Liver (tissue), 9 donors: Measurements from ENCODE around the gene EIPR1. TPM values are rescaled to one million over a fixed set of nuclear protein-coding genes. Genes with fewer than 3 reads are reported as not detected.

Experiments
- DNase-seq: peaks from one replicate; pipeline ENCODE4 v3.0.0-alpha.2; 2017; ENCODE audit warnings: low spot score
- H3K27ac ChIP-seq, 2 donors: one replicate each; pipeline ENCODE4 v1.7.0; 2013; ENCODE audit warnings: inconsistent platforms in 2 of 2, low read length in 2 of 2, control low read depth in 1 of 2, low read depth in 1 of 2, mild to moderate bottlenecking in 1 of 2
- H3K27me3 ChIP-seq, 4 donors: one replicate each; pipeline versions ENCODE4 v1.6.1 to v1.7.0; 2013; ENCODE audit warnings: low read length in 3 of 4, inconsistent platforms in 1 of 4, mild to moderate bottlenecking in 1 of 4, moderate library complexity in 1 of 4; ENCODE audit not compliant: control insufficient read depth in 4 of 4, insufficient read depth in 4 of 4
- H3K36me3 ChIP-seq, 4 donors: one replicate each; pipeline versions ENCODE4 v1.6.1 to v1.7.0; 2013; ENCODE audit warnings: low read length in 3 of 4, mild to moderate bottlenecking in 3 of 4, low read depth in 1 of 4, moderate library complexity in 1 of 4; ENCODE audit not compliant: control insufficient read depth in 4 of 4, insufficient read depth in 3 of 4
- H3K4me1 ChIP-seq, 4 donors: one replicate each; pipeline versions ENCODE4 v1.6.1 to v1.7.0; 2013; ENCODE audit warnings: low read length in 3 of 4, mild to moderate bottlenecking in 3 of 4, moderate library complexity in 1 of 4; ENCODE audit not compliant: control insufficient read depth in 4 of 4, insufficient read depth in 4 of 4
- H3K4me3 ChIP-seq, 3 donors: one replicate each; pipeline versions ENCODE4 v1.6.1 to v1.7.0; 2013; ENCODE audit warnings: low read length in 3 of 3, control low read depth in 1 of 3, low read depth in 1 of 3, mild to moderate bottlenecking in 1 of 3
- H3K9ac ChIP-seq, 2 donors: one replicate each; pipeline ENCODE4 v1.7.0; 2013; ENCODE audit warnings: low read length in 2 of 2, mild to moderate bottlenecking in 2 of 2, moderate library complexity in 2 of 2, control low read depth in 1 of 2, low read depth in 1 of 2
- H3K9me3 ChIP-seq, 4 donors: one replicate each; pipeline versions ENCODE4 v1.6.1 to v1.7.0; 2013; ENCODE audit warnings: low read length in 3 of 4; ENCODE audit not compliant: control insufficient read depth in 4 of 4
- ATF3 ChIP-seq: IDR thresholded peaks from 2 replicates; pipeline ENCODE4 v1.6.1; 2016; ENCODE audit warnings: antibody characterized with exemption
- CTCF ChIP-seq: fragments of 150-350 bp; IDR thresholded peaks from 2 replicates; pipeline ENCODE4 v1.5.1; 2017; ENCODE audit warnings: improper control_type of control experiment, low read depth, low read length; ENCODE audit not compliant: missing input control
- EGR1 ChIP-seq, 2 donors: IDR thresholded peaks; 2 replicates each; pipeline ENCODE4 v1.6.1; 2016 to 2018; ENCODE audit warnings: antibody characterized with exemption in 2 of 2, low read depth in 2 of 2
- FOXA1 ChIP-seq: IDR thresholded peaks from 2 replicates; pipeline ENCODE4 v1.6.1; 2016; ENCODE audit warnings: antibody characterized with exemption
- FOXA2 ChIP-seq: IDR thresholded peaks from 2 replicates; pipeline ENCODE4 v1.6.1; 2016; ENCODE audit warnings: antibody characterized with exemption
- GABPA ChIP-seq, 2 donors: IDR thresholded peaks in 1 of 2; conservative IDR thresholded peaks in 1 of 2; 2 replicates each; pipeline ENCODE4 v1.6.1; 2016; ENCODE audit warnings: antibody characterized with exemption in 2 of 2, mild to moderate bottlenecking in 1 of 2, moderate library complexity in 1 of 2
- HNF4A ChIP-seq, 2 donors: conservative IDR thresholded peaks; 2 replicates each; pipeline ENCODE4 v1.6.1; 2016; ENCODE audit warnings: antibody characterized with exemption in 2 of 2, mild to moderate bottlenecking in 2 of 2
- HNF4G ChIP-seq: IDR thresholded peaks from 2 replicates; pipeline ENCODE4 v1.6.1; 2016; ENCODE audit warnings: antibody characterized with exemption
- JUND ChIP-seq, 2 donors: IDR thresholded peaks; 2 replicates each; pipeline ENCODE4 v1.6.1; 2016; ENCODE audit warnings: antibody characterized with exemption in 2 of 2
- MAX ChIP-seq: IDR thresholded peaks from 2 replicates; pipeline ENCODE4 v1.6.1; 2016; ENCODE audit warnings: antibody characterized with exemption
- NR2F2 ChIP-seq: IDR thresholded peaks from 2 replicates; pipeline ENCODE4 v1.6.1; 2016; ENCODE audit warnings: antibody characterized with exemption
- RAD21 ChIP-seq, 2 donors: IDR thresholded peaks; 2 replicates each; pipeline ENCODE4 v1.6.1; 2016; ENCODE audit warnings: antibody characterized with exemption in 2 of 2, mild to moderate bottlenecking in 2 of 2
- REST ChIP-seq: IDR thresholded peaks from 2 replicates; pipeline ENCODE4 v1.6.1; 2016; ENCODE audit warnings: antibody characterized with exemption, mild to moderate bottlenecking
- RXRA ChIP-seq, 2 donors: IDR thresholded peaks; 2 replicates each; pipeline ENCODE4 v1.6.1; 2017 to 2018; ENCODE audit warnings: antibody characterized with exemption in 2 of 2, mild to moderate bottlenecking in 1 of 2
- SP1 ChIP-seq: IDR thresholded peaks from 2 replicates; pipeline ENCODE4 v1.6.1; 2018; ENCODE audit warnings: antibody characterized with exemption, mild to moderate bottlenecking
- TAF1 ChIP-seq: conservative IDR thresholded peaks from 2 replicates; pipeline ENCODE4 v1.6.1; 2016; ENCODE audit warnings: antibody characterized with exemption, mild to moderate bottlenecking
- YY1 ChIP-seq: IDR thresholded peaks from 2 replicates; pipeline ENCODE4 v1.6.1; 2016; ENCODE audit warnings: antibody characterized with exemption, mild to moderate bottlenecking
- ZBTB33 ChIP-seq: IDR thresholded peaks from 2 replicates; pipeline ENCODE4 v1.6.1; 2016; ENCODE audit warnings: antibody characterized with exemption
- WGBS: extraction: QIAGEN DNeasy Blood & Tissue Kit; methylation state at CpG from one replicate; pipeline ENCODE4 v1.1.7; 2013; 5-methylcytosine and 5-hydroxymethylcytosine counted together
- polyA plus RNA-seq, 2 donors: library from polyadenylated mRNA; stranded (reverse) in 1 of 2; unstranded in 1 of 2; fragments of 200-250 nt in 1 of 2; fragments of >200 nt in 1 of 2; fragmentation: Nextera tagmentation in 1 of 2; extraction: Ambion mirVana in 1 of 2; gene quantifications; one replicate each; pipeline versions ENCODE4 v1.2.1 to v1.2.3, GENCODE V29; 2013 to 2015
- total RNA-seq, 2 donors: library from RNA; depleted of rRNA; stranded (reverse); fragments of >200 nt; gene quantifications; one replicate each; pipeline ENCODE4 v1.2.3, GENCODE V29; 2014
- donor health status: healthy.
- donor health status: healthy.
- donor health status: healthy.
- donor health status: healthy.
- donor health status: healthy.

Gene EIPR1
- total and polyA plus RNA-seq, 4 donors, result 7.6 to 12.1 (median 11.4) TPM

- Histone ChIP-seq H3K36me3 (peaks cover 5 to 25% (median 16%) of the 10 kb centered on the region in 4 donors), H3K9ac (no peak overlapping the region), H3K4me3 (no peak overlapping the region), H3K4me1 (no peaks in the 10 kb centered on the region), H3K27me3 (no peaks in the 10 kb centered on the region), H3K9me3 (no peaks in the 10 kb centered on the region), H3K27ac (no peak overlapping the region)
- no peak for DNase-seq
- WGBS, result 95% methylated on average over 16 of the region's 16 CpGs
- TF ChIP-seq HNF4G, result no peak
- TF ChIP-seq FOXA2, result no peak
- no peak for TF ChIP-seq TAF1
- TF ChIP-seq RAD21 (IDR thresholded peaks at IDR 0.05), result no peak
- no peak for TF ChIP-seq GABPA (IDR thresholded peaks at IDR 0.05 in 1 of 2, conservative IDR thresholded peaks at IDR 0.05 in 1 of 2)
- no peak for TF ChIP-seq REST
- no peak for TF ChIP-seq EGR1 (IDR thresholded peaks at IDR 0.05; ENCODE audit: low read depth in 2 of 2)
- no peak for TF ChIP-seq ZBTB33
- no peak for TF ChIP-seq MAX
- no peak for TF ChIP-seq CTCF
- TF ChIP-seq SP1, result no peak
- no peak for TF ChIP-seq RXRA (IDR thresholded peaks at IDR 0.05)
- TF ChIP-seq YY1, result no peak
- no peak for TF ChIP-seq ATF3
- TF ChIP-seq HNF4A (conservative IDR thresholded peaks at IDR 0.05), result no peak
- TF ChIP-seq JUND (IDR thresholded peaks at IDR 0.05), result no peak
- TF ChIP-seq FOXA1, result no peak
- TF ChIP-seq NR2F2, result no peak
Observed at GRCh38 chr2:3196716-3197115, 180.9 kb downstream of the EIPR1 start.
